GM10266 (cell line): Measurements from ENCODE around the gene CNIH3.

Source experiments
- DNase-seq: peaks from one replicate; pipeline ENCODE4 v3.0.0; 2012; ENCODE audit errors: extremely low spot score
- CTCF ChIP-seq: IDR thresholded peaks from 2 replicates; pipeline ENCODE4 v1.5.1; 2012; ENCODE audit warnings: mild to moderate bottlenecking, low read depth; ENCODE audit not compliant: control insufficient read depth, insufficient read depth; ENCODE audit errors: missing control alignments

The CNIH3 gene

GRCh38 chr1:224643653-224644052 lies 27.5 kb downstream of the CNIH3 start:
- no peak for DNase-seq
- TF ChIP-seq CTCF: no peak

GRCh38 chr1:224644553-224645154 lies 28.5 kb downstream of the CNIH3 start:
- TF ChIP-seq CTCF: peak; percentile 89
- peak; percentile 59 for DNase-seq

- DNase-seq: no peak
- no peak for TF ChIP-seq CTCF
These were observed 31.3 kb downstream of the CNIH3 start for GRCh38 chr1:224647449-224647848.

GRCh38 chr1:224650290-224650689 lies 34.2 kb downstream of the CNIH3 start:
- DNase-seq: no peak
- no peak for TF ChIP-seq CTCF

- DNase-seq: no peak
- no peak for TF ChIP-seq CTCF
These were observed 35.1 kb downstream of the CNIH3 start for GRCh38 chr1:224651188-224651587.

- no peak for TF ChIP-seq CTCF
- DNase-seq: no peak
These were observed 40.3 kb downstream of the CNIH3 start for GRCh38 chr1:224656392-224656791.

GRCh38 chr1:224660074-224660473 lies 44.0 kb downstream of the CNIH3 start:
- DNase-seq: no peak
- no peak for TF ChIP-seq CTCF
